Stimulated activated CD8-positive, alpha-beta memory T cell treated with anti-CD3 and anti-CD28 coated beads, Interleukin-15, amount 100 ng/mL, for 1 hour (primary cell): Measurements from ENCODE around the gene PTP4A1.
"Not testable (repeated sequence)": the region's sequence is repeated elsewhere in the genome, so short reads cannot be mapped to it uniquely, and the experiment has no call there.

Experiments used
- DNase-seq: peaks from one replicate; pipeline ENCODE4 v3.0.0-alpha.2; 2020; ENCODE audit warnings: low read depth

The PTP4A1 gene

DNA sequence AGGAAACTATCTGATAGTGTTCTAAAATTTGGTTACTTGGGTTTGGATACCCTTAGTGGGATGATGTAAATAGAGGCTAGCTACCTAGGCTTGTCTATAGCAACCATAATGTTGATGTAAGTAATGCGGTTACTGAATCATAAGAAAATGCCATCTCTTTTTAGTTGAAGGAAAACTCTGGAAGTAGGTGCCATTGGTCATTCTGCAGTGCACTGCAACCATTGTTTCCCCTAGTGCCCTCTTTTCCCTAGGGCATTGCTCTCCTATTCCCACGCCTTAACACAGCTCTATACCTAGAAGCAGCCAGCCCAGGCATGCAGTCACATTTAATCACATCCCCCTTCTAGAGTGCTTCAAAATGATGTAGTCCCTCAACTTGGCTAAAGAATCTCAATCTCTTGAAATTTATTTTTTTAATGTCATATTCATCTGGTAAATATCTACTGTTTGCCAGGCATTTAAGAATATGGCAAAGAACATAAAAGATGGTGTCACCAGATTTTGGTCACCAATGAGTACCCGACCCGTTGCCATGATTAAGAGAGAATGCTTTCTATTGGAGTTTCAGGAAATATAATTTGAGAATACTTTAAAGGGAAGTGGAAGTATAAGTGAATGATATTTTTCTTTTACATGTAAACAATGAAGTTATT is 10.4 kb downstream of the PTP4A1 start:
- DNase-seq = no peak

DNA sequence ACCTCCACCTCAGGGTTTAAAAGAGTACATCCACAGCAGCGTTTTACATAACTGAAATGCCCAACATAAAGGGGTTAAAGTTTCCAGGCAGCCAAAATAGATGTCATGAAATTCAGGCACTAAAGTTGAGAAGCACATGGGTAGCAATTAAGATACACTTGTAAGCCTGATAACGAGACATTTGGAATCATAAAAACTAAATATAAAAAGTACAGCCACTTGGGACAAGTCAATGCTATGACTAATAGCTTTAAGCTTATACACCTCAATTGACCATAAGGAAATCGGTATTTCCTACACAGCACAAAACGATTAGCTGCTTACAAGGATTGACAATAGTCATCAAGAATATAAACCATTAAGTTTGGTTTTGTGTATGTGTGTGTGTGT is 11.8 kb downstream of the PTP4A1 start:
- DNase-seq = no peak

DNA sequence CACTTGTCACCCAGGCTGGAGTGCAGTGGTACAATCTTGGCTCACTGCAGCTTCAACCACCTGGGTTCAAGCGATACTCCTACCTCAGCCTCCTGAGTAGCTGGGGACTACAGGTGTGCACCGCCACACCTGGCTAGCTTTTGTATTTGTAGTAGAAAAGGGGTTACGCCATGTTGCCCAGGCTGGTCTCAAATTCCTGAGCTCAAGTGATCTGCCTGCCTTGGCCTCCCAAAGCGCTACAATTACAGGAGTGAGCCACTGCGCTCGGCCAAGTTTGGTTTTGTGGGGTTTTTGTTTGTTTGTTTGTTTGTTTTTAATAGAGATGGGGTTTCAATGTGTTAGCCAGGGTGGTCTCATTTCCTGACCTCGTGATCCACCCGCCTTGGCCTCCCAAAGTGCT is 12.3 kb downstream of the PTP4A1 start:
- DNase-seq = no peak

DNA sequence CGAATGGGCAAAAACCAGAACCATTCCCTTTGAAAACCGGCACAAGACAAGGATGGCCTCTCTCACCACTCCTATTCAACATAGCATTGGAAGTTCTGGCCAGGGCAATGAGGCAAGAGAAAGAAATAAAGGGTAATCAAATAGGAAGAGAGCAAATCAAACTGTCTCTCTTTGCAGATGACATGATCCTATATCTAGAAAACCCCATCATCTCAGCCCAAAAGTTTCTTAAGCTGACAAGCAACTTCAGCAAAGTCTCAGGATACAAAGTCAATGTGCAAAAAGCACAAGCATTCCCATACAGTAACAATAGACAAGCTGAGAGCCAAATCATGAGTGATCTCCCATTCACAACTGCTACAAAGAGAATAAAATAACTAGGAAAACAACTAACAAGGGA is 13.4 kb downstream of the PTP4A1 start:
- DNase-seq = not testable (repeated sequence)

DNA sequence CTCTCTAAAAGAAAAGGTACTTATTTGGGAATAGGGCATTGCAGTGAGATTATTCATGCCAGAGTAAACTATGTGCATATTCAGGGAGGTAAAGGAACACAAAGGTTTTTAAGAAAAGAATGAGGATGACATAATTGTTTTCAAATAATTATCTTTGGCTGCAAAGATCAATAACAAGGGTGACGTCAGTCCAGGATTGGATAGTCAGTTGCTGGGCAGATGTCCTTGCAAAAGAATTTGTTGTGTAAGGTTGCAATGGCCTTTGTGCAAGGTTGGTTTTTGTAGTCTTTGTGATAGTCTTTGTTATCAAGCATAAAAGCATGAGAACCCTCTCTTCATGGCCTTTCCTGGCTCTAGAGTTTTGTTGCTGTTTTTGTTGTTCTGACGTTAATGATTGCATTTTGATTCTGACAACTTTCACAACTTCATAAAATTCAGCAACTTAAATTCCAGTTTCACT is 17.7 kb downstream of the PTP4A1 start:
- DNase-seq = no peak

DNA sequence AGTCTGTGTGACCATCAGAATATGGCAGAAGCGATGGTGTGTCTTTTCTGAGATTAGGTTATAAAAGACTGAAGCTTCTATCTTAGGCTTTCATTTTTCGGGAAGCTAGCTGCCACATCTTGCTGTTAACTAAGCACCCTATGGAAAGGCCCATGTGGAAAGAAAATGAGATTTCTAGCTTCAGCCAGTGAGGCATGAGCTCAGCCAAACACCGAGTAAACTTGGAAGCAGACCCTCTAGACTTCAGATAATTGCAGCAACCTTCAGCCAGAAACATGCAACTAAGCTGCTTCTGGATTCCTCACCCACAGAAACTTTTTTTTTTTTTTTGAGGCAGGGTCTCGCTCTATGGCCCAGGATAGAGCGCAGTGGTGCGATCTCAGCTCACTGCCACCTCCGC is 20.6 kb downstream of the PTP4A1 start:
- DNase-seq = no peak

DNA sequence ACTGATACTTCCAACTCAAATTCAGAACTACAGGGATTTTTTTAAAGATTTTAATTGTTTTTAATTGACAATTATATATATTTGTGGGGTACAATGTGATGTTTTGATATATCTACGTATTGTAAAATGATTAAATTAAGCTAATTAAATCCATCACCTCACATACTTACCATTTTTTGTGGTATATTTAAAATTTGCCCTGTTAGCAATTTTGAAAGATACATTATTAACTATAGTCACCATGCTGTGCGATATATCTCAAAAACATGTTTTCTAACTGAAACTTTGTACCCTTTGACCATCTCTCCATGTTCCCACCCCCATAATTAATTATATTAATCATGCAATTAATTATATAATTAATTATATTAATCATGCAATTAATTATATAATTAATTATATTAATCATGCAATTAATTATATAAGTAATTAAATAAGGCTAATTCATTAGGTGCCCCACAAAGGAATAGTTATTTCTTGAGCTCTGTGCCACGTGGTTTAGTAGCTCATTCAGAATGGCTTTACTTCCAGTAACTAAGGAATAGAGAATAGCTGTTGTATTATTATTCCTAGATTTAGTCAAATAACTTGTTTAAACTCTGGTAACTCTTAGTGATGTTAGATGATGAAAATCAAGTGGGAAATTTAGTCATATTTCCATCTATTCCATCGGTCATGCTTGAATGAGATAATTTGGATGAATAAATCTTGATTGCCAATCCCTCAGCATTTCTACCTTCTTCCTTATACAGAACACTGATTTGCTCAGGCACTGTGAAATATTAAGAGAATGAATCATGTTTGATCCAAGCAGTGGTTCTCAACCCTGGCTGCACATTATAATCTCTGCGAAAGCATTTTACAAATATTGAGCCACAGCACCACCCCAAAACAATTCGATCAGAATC is 25.1 kb downstream of the PTP4A1 start:
- DNase-seq = no peak

DNA sequence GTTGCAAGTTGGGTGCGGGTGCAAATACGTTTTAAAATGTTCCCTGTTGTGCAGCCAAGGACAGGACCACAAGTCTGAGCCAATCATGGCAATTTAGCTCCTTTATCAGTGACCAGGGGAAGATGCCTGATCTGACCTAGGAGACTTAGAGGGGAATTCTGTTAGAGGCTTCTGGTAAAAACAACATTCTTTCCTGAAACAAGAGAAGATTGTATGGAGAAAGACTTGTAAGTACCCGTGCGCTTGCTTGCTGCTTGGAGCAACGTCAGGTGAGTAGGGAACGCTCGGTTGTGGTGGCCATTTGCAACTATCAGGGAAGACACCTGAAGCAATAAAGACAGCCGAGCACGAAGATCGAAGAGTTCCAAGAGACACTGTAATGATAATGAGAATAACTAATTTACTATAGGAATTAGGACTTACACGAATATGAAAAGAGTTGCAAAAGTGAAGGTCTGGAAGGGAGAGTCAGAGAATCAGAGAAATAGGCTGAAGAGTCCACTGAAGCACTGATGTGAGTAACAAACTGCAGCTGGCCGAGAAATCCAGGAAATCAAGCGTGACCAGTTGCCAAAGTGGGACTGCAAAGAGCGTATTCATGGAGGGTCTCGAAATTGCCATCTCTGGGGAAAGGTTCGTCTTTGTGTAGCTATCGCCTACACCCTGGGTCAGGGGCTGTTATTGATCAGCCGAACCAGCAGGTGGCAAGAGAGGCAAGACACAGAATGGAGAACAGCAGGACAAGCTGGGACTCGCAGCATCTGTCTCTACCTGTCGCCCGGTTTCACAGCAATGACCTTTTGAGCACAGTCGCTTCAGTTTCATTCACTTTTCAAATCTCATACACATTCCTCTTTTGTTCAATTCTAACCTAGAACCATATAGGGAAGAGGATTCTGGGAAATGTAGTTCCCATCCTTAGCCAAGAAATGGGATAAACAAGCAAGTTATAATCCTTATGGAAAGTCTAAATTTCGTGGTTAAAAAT is 26.1 kb downstream of the PTP4A1 start:
- DNase-seq = peak; percentile 47

DNA sequence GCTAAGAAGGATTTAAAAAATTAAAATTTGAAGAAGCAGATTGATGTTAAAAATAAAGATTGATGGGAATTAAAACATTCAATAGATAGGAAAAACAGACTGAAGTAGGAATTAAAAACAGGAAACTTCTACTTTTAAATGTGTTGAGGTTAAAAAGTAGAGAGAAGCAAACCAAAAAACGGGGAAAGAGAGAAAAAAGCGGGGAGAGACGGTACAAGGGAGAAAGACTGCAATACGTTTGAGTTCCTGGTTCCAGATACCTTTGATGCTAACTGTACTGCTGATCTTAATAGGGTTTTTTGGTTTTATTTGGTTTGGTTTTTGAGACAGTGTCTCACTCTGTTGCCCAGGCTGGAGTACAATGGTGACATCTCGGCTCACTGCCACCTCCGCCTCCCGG is 27.0 kb downstream of the PTP4A1 start:
- DNase-seq = no peak

DNA sequence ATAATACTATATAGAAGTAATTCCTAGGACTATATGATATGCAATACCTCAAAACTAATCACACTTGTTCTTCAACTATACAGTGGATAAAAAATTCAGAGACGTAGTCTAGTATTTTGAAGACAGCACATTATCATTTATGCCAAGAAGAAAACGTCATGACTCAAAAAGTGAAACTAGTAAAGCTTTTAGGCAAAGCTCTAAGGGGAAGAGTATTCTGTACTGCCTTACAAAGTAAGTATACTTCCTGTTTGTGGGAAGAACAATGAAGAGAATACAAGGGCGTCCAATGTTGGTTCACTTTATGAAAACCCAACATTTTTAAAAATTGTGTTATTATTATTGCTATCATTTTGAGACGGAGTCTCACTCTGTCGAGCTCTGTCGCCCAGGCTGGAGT is 27.9 kb downstream of the PTP4A1 start:
- DNase-seq = no peak

DNA sequence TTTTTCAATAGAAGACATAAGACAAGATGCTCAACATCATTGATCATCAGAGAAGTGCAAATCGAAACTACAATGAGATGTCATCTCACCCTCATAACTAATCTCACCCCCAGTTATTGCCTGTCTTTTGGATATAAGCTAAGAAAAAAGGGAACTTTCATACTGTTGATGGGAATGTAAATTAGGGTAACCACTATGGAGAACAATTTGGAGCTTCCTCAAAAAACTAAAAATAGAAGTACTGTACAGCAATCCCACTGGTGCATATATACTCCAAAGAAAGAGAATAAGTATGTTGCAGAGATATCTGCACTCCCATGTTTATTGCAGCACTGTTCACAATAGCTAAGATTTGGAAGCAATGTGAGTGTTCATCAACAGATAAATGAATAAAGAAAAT is 37.0 kb downstream of the PTP4A1 start:
- no peak for DNase-seq

DNA sequence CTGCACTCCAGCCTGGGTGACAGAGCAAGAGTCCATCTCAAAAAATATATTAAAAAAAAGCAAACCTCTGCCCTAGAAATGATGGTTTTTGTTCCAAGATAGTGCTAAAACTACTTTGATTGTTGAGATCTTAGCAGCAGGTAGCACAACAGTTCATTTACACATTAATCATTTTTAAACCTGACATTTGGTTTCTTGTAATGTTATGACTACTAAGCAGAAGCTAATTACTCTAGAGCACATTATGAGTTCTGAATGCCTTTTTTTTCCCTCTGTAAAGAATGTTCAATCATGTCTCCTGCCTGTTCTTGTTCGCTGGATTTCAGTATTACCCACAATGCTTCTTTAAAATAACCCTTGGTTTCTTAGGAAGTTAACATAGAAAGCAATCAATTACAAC is 38.7 kb downstream of the PTP4A1 start:
- DNase-seq = no peak

DNA sequence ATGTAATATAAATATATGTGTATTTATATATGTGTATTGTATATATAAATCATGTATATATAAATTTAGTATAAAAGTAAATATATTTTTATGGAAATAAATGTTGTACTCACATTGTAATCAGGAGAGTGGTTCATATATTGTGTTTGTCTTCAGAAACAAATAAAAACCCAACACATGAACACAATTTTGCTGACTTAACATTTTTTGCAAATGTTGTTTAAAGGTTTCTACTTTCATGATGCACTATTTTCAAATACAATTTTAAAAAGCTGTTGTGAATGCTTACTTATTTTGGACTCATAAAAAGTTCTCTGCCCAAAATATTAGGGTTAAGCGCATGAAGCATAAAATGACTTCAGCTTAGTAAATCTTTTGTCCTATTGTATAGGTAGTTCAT is 39.3 kb downstream of the PTP4A1 start:
- no peak for DNase-seq

DNA sequence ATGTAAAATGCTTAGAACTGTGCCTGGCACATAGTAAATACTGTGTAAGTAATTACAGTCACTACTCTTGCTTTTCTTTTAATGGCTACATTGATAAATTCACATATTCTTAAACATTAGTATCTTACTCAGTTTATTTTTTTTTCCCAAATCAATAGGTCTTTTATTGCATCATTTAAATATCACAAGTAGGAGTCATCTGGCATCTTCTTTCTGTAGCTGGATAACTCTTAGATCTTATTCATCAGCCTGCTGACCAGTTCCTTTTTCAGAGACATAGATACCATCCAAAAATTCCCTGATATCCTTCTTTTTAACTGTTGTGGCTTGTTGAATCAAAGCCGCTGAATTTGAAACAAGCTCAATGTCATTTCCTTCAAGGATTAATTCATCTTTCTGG is 43.3 kb downstream of the PTP4A1 start:
- no peak for DNase-seq
